Astrocyte of the spinal cord (primary cell): ENCODE data around the gene COL5A1.

Experiments used
- DNase-seq: peaks from one replicate; pipeline ENCODE4 v3.0.0; 2011; ENCODE audit warnings: low read depth, low spot score
- H3K4me3 ChIP-seq: 2 replicates; pipeline ENCODE4 v1.5.1; 2011; ENCODE audit warnings: low read depth, mild to moderate bottlenecking, low read length, moderate library complexity
- CTCF ChIP-seq: IDR thresholded peaks from 2 replicates; pipeline ENCODE4 v1.5.1; 2012; ENCODE audit warnings: low read depth, mild to moderate bottlenecking, low read length, inconsistent platforms
- in situ Hi-C: cut with HindIII; loops from 2 replicates; pipeline ENCODE4 v1.10.0; 2017; ENCODE audit warnings: low sequenced_read_pairs

The COL5A1 gene

GRCh38 chr9:134656334-134657006 is 14.9 kb downstream of the COL5A1 start:
- in situ Hi-C loops: no loop called here
- no peak overlapping the region for H3K4me3 ChIP-seq
- peak; percentile 21 for TF ChIP-seq CTCF
- no peak for DNase-seq

- no peak for TF ChIP-seq CTCF
- in situ Hi-C loops: no loop called here
- H3K4me3 ChIP-seq: no peak overlapping the region
- no peak for DNase-seq
These were observed 16.2 kb downstream of the COL5A1 start for GRCh38 chr9:134657666-134658377.

- DNase-seq: no peak
- TF ChIP-seq CTCF: no peak
- H3K4me3 ChIP-seq: no peak overlapping the region
- in situ Hi-C loops: no loop called here
These were observed 16.9 kb downstream of the COL5A1 start for GRCh38 chr9:134658378-134658955.

- in situ Hi-C loops: no loop called here
- H3K4me3 ChIP-seq: no peak overlapping the region
- no peak for TF ChIP-seq CTCF
- no peak for DNase-seq
These were observed 18.1 kb downstream of the COL5A1 start for GRCh38 chr9:134659688-134660131.

- peak; percentile 79 for TF ChIP-seq CTCF
- H3K4me3 ChIP-seq: no peak overlapping the region
- in situ Hi-C loops: no loop called here
- DNase-seq: no peak
These were observed 18.8 kb downstream of the COL5A1 start for GRCh38 chr9:134660407-134660806.

GRCh38 chr9:134661299-134661698 is 19.7 kb downstream of the COL5A1 start:
- no peak overlapping the region for H3K4me3 ChIP-seq
- no peak for DNase-seq
- no peak for TF ChIP-seq CTCF
- in situ Hi-C loops: no loop called here
